ENCODE results near the gene HOXA9. TPM values are rescaled to one million over a fixed set of nuclear protein-coding genes. Genes with fewer than 3 reads are reported as not detected.

Gene HOXA9
- polyA plus RNA-seq, 1 donor (not counting 4 experiments of a cell fraction or from before 2014, with no cell fraction given), result 28.1 TPM

DNA sequence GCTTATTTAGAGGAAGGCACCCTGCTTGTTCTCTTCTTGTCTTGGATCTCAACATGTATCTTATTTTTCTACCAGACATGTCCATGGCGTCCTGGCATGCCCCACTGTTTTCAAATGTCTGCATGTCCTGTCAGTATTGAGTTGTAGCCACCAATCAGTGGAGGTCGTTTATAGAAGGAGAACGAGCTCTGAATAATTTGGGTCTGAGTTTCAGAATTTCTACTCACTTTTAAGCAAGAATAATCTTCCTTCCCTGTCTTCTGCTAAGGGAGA, 37.5 kb upstream of the HOXA9 start:
- Histone ChIP-seq H3K9me1 (ENCODE audit: control insufficient read depth, extremely low read depth, insufficient read depth, low read length) (no peaks in the 10 kb centered on the region), H4K20me1 (ENCODE audit: control insufficient read depth, extremely low read depth, insufficient read depth, low read length) (peaks cover 8% of the 10 kb centered on the region), H2AFZ (ENCODE audit: control insufficient read depth, low read length) (no peak overlapping the region), H3K36me3 (ENCODE audit: control insufficient read depth in 2 of 2, extremely low read depth in 1 of 2, insufficient read depth in 2 of 2, low read length in 2 of 2) (no peaks in the 10 kb centered on the region), H3K79me2 (ENCODE audit: control insufficient read depth, insufficient read depth, low read length) (no peaks in the 10 kb centered on the region), H3K9me3 (ENCODE audit: control insufficient read depth, low read depth, low read length) (no peaks in the 10 kb centered on the region), H3K9ac (ENCODE audit: control insufficient read depth, extremely low read depth, insufficient read depth, low read length) (no peak overlapping the region), H3K4me3 (ENCODE audit: control insufficient read depth in 2 of 3, extremely low read depth in 1 of 3, insufficient read depth in 2 of 3, low read depth in 1 of 3, low read length in 3 of 3) (no peak overlapping the region), H3K4me2 (ENCODE audit: control insufficient read depth, extremely low read depth, insufficient read depth, low read depth, low read length) (no peak overlapping the region), H3K4me1 (ENCODE audit: control insufficient read depth, extremely low read depth, insufficient read depth, low read length) (peaks cover 7% of the 10 kb centered on the region), H3K27me3 (ENCODE audit: control insufficient read depth, extremely low read depth, insufficient read depth, low read length) (peaks cover 89% of the 10 kb centered on the region), H3K27ac (ENCODE audit: control insufficient read depth, insufficient read depth, low read length) (no peak overlapping the region)
- dilution Hi-C loops (cut with MboI; ENCODE audit: extremely low pct_ligation_motif_present, low sequenced_read_pairs), result loop anchor here (25.0 kb wide), 1 partner anchor 385 kb away; no protein-coding TSS in a partner anchor
- DNase-seq (ENCODE audit: low read depth, low spot score) (no peak), FAIRE-seq (no peak)
- TF ChIP-seq EZH2 (IDR thresholded peaks at IDR 0.05; ENCODE audit: low read length), result no peak
- TF ChIP-seq, protein P1, sequence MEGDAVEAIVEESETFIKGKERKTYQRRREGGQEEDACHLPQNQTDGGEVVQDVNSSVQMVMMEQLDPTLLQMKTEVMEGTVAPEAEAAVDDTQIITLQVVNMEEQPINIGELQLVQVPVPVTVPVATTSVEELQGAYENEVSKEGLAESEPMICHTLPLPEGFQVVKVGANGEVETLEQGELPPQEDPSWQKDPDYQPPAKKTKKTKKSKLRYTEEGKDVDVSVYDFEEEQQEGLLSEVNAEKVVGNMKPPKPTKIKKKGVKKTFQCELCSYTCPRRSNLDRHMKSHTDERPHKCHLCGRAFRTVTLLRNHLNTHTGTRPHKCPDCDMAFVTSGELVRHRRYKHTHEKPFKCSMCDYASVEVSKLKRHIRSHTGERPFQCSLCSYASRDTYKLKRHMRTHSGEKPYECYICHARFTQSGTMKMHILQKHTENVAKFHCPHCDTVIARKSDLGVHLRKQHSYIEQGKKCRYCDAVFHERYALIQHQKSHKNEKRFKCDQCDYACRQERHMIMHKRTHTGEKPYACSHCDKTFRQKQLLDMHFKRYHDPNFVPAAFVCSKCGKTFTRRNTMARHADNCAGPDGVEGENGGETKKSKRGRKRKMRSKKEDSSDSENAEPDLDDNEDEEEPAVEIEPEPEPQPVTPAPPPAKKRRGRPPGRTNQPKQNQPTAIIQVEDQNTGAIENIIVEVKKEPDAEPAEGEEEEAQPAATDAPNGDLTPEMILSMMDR (optimal IDR thresholded peaks at IDR 0.05 in 1 of 3, IDR thresholded peaks at IDR 0.05 in 1 of 3, conservative IDR thresholded peaks at IDR 0.05 in 1 of 3; ENCODE audit: extremely low read depth in 1 of 3, insufficient read depth in 2 of 3, low read length in 3 of 3), result no peak

DNA sequence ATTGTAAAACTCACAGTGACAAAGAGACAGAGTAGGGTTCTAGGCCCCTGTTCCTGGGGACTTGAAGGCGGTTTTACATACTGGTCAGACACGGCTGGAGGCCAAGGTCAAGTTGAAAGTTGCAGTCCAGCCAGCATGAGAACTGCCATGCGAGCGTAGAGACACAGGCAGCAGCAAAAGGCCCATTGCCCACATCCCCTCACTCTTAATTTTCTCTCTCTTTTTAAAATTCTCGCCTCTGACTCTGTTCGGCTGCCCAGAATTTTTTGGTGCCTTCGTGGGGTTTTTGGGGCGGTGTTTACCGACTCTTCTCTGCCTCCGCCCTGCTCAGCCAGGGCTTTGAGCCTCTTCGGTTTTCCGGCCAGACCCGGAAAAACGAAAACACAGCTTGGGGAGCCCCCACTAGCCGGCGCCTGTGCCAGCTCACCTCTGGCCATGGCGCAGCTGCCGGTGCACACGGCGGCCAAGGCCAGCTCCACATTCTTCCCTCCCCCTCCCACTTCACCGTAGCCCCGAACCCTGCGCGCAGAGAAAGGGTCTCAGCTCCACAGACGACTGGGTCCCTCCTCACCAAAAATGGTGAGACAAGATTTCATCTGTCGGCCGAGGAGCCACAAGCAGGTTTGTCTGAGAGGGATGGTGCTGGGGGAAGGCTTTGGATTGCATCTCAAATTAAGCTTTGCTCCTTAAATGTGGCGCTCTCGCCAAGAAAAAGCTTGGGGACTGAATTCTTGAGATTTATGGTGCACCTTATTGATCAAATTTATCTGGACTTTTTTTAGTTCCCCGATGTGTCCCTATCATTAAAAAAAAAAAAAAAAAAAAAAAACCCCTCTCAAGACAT, 36.9 kb upstream of the HOXA9 start:
- Histone ChIP-seq H2AFZ (ENCODE audit: control insufficient read depth, low read length) (no peak overlapping the region), H3K4me1 (ENCODE audit: control insufficient read depth, extremely low read depth, insufficient read depth, low read length) (peaks cover 7% of the 10 kb centered on the region), H3K4me2 (ENCODE audit: control insufficient read depth, extremely low read depth, insufficient read depth, low read depth, low read length) (no peak overlapping the region), H3K9me1 (ENCODE audit: control insufficient read depth, extremely low read depth, insufficient read depth, low read length) (no peaks in the 10 kb centered on the region), H3K27ac (ENCODE audit: control insufficient read depth, insufficient read depth, low read length) (no peak overlapping the region), H3K27me3 (ENCODE audit: control insufficient read depth, extremely low read depth, insufficient read depth, low read length) (peaks cover 89% of the 10 kb centered on the region), H3K4me3 (ENCODE audit: control insufficient read depth in 2 of 3, extremely low read depth in 1 of 3, insufficient read depth in 2 of 3, low read depth in 1 of 3, low read length in 3 of 3) (no peak overlapping the region), H3K9me3 (ENCODE audit: control insufficient read depth, low read depth, low read length) (no peaks in the 10 kb centered on the region), H3K9ac (ENCODE audit: control insufficient read depth, extremely low read depth, insufficient read depth, low read length) (no peak overlapping the region), H3K79me2 (ENCODE audit: control insufficient read depth, insufficient read depth, low read length) (no peaks in the 10 kb centered on the region), H4K20me1 (ENCODE audit: control insufficient read depth, extremely low read depth, insufficient read depth, low read length) (peaks cover 5% of the 10 kb centered on the region), H3K36me3 (ENCODE audit: control insufficient read depth in 2 of 2, extremely low read depth in 1 of 2, insufficient read depth in 2 of 2, low read length in 2 of 2) (no peaks in the 10 kb centered on the region)
- no peak for TF ChIP-seq EZH2 (IDR thresholded peaks at IDR 0.05; ENCODE audit: low read length)
- DNase-seq (ENCODE audit: low read depth, low spot score) (no peak), FAIRE-seq (no peak)
- dilution Hi-C loops (cut with MboI; ENCODE audit: extremely low pct_ligation_motif_present, low sequenced_read_pairs), result loop anchor here (25.0 kb wide), 1 partner anchor 385 kb away; no protein-coding TSS in a partner anchor

All from keratinocyte (primary cell).